ENCODE results near the gene MYLK2.

MYLK2 gene

DNA sequence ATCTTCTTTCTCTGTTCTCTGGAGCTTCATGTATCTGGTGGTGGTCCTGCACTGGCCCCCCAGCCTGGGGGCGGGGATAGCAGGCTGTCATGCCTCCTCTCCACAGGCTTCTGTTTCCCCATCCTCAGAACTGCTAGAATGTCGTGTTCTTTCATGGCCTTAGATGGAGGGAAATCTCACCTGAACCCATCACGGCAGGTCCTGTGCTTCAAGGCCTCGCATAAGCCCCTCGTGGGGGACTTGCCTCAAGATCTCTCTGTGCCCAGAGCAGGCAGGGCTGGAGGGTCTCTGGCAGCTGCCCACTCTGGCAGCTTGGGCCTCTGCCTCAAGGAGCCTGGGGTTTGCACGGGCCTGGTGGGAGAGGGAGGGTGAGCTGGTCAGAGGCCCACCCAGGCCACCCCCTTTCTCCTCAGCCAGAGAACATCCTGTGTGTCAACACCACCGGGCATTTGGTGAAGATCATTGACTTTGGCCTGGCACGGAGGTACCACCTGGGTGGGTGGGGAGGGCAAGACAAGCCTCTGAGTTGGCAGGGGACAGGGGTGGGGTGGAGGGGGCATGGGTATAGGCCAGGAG, 11.3 kb downstream of the MYLK2 start:
- TF ChIP-seq, protein P1, sequence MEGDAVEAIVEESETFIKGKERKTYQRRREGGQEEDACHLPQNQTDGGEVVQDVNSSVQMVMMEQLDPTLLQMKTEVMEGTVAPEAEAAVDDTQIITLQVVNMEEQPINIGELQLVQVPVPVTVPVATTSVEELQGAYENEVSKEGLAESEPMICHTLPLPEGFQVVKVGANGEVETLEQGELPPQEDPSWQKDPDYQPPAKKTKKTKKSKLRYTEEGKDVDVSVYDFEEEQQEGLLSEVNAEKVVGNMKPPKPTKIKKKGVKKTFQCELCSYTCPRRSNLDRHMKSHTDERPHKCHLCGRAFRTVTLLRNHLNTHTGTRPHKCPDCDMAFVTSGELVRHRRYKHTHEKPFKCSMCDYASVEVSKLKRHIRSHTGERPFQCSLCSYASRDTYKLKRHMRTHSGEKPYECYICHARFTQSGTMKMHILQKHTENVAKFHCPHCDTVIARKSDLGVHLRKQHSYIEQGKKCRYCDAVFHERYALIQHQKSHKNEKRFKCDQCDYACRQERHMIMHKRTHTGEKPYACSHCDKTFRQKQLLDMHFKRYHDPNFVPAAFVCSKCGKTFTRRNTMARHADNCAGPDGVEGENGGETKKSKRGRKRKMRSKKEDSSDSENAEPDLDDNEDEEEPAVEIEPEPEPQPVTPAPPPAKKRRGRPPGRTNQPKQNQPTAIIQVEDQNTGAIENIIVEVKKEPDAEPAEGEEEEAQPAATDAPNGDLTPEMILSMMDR (IDR thresholded peaks at IDR 0.05): no peak
- no peak for TF ChIP-seq ZFX (IDR thresholded peaks at IDR 0.05; ENCODE audit: borderline replicate concordance)
- H3K27ac ChIP-seq: no peak overlapping the region

GRCh38 chr20:31831211-31831610, 12.1 kb downstream of the MYLK2 start:
- TF ChIP-seq ZFX (IDR thresholded peaks at IDR 0.05; ENCODE audit: borderline replicate concordance): no peak
- TF ChIP-seq, protein P1 (IDR thresholded peaks at IDR 0.05): no peak
- no peak overlapping the region for H3K27ac ChIP-seq

- H3K27ac ChIP-seq: no peak overlapping the region
- TF ChIP-seq, protein P1 (IDR thresholded peaks at IDR 0.05): no peak
- no peak for TF ChIP-seq ZFX (IDR thresholded peaks at IDR 0.05; ENCODE audit: borderline replicate concordance)
Observed at GRCh38 chr20:31831771-31832306, 12.7 kb downstream of the MYLK2 start.

DNA sequence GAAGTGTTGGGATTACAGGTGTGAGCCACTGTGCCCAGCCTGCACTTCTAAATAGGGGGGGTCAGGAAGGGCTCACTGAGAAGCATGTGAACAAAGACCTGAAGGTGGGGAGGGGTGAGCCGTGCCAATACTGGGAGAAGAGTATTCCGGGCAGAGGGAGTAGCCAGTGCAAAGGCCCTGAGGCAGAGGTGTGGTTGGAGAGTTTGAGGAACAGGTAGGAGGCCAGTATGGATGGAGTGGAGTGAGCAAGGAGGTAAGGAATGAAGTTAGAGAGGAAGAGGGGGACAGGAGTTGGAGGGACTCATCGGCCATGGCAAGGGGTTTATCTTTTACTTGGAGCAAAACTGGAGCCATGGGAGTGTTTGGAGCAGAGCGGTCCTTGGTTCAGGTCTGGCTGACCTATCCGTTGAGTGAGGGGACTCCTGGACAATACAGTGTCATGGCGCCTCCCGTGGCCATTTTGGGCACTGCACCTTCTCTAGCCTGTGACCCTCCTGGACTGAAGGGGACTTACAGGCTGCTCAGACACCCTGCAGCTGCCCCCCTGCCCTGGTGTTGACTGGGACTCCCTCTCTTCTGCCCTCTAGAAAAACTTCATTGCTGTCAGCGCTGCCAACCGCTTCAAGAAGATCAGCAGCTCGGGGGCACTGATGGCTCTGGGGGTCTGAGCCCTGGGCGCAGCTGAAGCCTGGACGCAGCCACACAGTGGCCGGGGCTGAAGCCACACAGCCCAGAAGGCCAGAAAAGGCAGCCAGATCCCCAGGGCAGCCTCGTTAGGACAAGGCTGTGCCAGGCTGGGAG, 14.2 kb downstream of the MYLK2 start:
- no peak overlapping the region for H3K27ac ChIP-seq
- TF ChIP-seq, protein P1 (IDR thresholded peaks at IDR 0.05): peak; percentile 93
- TF ChIP-seq ZFX (IDR thresholded peaks at IDR 0.05; ENCODE audit: borderline replicate concordance): no peak

DNA sequence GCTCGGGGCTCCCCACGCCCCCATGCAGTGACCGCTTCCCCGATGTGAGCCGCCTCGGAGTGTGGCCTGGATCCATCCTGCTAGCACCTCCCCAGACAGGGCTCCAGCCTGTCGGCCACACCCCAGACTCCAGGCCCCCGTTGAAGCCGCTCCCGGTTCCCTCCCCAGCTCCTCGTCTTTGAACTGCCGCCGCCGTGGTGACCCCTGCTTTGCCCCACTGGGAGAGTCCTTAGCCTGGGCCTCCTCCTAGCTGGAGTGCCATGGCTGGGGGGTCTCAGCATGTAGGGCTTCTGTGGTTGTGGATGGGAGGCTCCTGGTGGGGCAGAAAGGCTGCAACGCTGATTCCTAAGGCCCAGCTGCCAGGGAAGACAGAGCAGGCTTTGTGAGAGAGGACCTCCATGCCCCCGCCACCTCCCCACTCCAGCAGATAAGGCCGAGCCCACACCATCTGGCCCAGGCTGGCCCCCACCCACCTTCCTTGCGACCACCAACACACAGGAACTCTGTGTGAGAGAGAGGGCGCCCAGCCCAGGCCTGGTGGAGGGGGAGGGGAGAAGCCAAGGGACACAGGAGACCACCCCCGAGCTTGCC, 14.9 kb downstream of the MYLK2 start:
- TF ChIP-seq, protein P1 (IDR thresholded peaks at IDR 0.05): no peak
- TF ChIP-seq ZFX (IDR thresholded peaks at IDR 0.05; ENCODE audit: borderline replicate concordance): no peak
- H3K27ac ChIP-seq: no peak overlapping the region

DNA sequence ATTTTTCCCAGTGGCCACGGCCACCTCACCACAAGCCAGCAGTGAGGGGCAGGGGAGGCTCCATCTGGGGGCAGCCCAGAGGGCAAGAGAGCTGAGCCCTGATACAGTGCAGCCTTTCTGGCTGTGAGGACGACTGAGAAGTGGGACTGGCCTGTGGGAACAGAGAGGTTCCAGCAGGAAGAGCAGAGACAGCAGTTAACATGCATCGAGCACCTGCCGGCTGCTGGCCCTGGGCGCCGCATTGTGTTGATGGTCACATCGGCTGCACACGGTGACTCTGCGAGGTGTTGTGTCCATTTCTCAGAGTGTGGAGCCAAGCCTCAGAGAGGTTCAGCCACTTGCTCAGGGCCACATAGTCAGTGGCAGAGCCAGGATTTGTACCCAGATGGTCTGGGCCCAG, 16.4 kb downstream of the MYLK2 start:
- H3K27ac ChIP-seq: no peak overlapping the region

More for the DNA sequence above, 16.4 kb downstream of the MYLK2 start:
- TF ChIP-seq, protein P1 (IDR thresholded peaks at IDR 0.05): no peak
- TF ChIP-seq ZFX (IDR thresholded peaks at IDR 0.05; ENCODE audit: borderline replicate concordance): no peak

All from 22Rv1 (cell line).